ENCODE results near the gene PYHIN1.

The PYHIN1 gene

GRCh38 chr1:159015440-159015909 is 84.1 kb downstream of the PYHIN1 start:
- no peak for DNase-seq

- no peak for DNase-seq
These were observed 92.4 kb downstream of the PYHIN1 start for GRCh38 chr1:159023723-159024122.

- DNase-seq = no peak
These were observed 93.7 kb downstream of the PYHIN1 start for GRCh38 chr1:159025043-159025442.
